HG03457 (cell line): ENCODE data around the gene TNFRSF25.
"Not testable (repeated sequence)": the region's sequence is repeated elsewhere in the genome, so short reads cannot be mapped to it uniquely, and the experiment has no call there.

ENCODE experiments used
- ATAC-seq: cut with Tn5 transposase; IDR thresholded peaks from one replicate; pipeline ENCODE4 v1.9.1; 2021; ENCODE audit warnings: moderate number of reproducible peaks; ENCODE audit not compliant: unreplicated experiment

Gene TNFRSF25

DNA sequence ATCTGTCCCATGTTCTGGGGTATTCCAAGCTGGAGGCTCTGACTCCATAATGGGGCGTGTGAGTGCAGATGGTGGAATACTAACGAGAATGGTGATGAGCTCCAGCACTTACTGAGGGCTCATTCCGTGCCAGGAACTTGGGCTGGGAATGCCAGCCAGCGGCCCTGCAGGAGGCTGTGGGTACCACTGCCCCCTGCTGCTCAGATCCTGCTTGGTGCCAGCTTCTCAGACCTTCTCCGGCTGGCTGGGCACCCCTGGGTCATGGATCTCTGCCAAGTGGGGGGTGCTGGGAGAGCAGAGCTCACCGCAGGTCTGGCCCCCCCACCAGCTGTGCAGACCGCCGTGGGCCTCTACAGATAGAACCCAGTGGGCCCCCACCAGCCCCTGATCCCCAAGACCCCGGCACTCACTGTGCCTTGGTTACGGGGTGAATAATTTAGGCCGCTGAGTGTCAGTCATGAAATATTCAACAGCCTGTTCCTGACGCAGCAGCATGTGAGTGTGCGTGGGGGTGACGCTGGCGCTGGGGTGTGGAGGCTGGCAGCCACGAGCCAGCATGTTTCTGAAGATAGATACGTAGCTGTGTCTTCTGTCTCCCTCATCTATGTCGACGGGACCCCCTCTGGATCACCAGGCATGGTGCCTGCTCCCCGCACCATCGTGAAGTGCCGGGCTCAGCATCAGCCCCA is 28.8 kb downstream of the TNFRSF25 start:
- ATAC-seq = not testable (repeated sequence)

DNA sequence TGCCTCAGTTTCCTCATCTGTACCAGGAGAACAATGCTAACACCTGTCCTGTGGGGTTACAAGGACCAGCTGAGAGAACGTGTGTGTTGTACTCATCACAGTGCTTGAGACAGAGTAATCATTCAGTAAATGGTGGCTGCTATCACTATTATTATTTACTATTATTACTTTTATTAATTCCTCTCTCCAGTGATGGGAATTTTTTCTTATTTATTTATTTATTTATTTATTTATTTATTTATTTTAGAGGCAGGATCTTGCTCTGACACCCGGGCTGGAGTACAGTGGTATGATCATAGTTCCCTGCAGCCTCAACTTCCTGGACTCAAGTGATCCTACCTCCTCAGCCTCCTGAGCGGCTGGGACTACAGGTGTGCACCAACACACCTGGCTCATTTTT is 29.7 kb downstream of the TNFRSF25 start:
- not testable (repeated sequence) for ATAC-seq

DNA sequence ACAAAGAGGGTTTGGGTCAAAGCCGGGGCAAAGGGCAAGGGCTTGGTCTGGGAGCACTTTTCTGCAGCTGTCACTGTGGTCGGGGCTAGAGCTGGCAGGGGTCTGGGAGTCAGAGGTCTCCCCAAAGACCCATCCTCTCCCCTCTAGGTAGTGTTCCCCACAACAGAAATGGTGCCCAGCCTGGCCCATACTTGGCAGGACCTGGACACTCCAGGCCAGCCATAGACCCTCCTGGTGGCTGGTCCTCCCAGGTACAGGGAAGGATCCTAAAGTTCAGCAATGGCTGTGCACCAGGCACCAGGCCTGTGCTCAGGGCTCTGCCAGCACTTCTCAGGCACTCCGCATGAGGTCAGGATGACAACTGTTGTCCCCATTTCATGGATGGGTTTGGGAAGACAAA is 30.4 kb downstream of the TNFRSF25 start:
- no peak for ATAC-seq

DNA sequence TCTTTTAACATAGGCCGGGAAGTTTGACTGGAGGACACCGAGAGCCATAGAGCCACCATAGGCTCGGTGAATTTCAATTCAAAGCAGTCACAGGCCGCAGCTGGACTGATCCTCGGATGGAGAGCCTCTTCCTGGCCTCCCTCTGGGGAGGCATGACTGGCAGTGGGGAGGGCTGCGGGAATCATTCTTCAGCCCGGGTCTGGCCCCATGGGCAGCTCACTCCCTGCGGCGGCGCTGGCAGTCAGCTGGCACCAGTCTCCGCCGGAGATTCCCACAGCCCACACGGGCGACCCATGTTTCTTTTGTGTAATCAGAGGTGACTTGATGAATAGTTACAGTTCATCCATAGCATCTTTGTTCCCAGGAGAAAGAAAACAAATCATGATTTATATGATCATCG is 30.8 kb downstream of the TNFRSF25 start:
- no peak for ATAC-seq

DNA sequence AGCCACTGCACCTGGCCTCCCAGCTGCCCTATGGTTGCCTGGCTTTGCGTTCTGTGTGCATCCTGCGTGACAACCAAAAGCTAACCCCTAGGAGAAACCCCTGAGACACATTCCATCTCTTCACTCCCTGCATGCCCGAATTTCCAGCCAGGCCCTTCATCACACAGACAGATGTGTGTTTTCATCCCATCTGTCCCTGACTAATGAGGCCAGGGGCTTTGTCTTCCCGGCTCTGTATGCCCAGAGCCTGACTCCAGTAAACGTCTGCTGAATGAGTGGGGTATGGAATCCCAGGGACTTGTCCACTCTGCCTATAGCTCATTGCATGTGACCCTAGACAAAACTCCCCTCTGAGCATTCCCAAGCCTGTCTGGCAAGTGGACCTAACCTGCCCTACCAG is 31.8 kb downstream of the TNFRSF25 start:
- no peak for ATAC-seq

DNA sequence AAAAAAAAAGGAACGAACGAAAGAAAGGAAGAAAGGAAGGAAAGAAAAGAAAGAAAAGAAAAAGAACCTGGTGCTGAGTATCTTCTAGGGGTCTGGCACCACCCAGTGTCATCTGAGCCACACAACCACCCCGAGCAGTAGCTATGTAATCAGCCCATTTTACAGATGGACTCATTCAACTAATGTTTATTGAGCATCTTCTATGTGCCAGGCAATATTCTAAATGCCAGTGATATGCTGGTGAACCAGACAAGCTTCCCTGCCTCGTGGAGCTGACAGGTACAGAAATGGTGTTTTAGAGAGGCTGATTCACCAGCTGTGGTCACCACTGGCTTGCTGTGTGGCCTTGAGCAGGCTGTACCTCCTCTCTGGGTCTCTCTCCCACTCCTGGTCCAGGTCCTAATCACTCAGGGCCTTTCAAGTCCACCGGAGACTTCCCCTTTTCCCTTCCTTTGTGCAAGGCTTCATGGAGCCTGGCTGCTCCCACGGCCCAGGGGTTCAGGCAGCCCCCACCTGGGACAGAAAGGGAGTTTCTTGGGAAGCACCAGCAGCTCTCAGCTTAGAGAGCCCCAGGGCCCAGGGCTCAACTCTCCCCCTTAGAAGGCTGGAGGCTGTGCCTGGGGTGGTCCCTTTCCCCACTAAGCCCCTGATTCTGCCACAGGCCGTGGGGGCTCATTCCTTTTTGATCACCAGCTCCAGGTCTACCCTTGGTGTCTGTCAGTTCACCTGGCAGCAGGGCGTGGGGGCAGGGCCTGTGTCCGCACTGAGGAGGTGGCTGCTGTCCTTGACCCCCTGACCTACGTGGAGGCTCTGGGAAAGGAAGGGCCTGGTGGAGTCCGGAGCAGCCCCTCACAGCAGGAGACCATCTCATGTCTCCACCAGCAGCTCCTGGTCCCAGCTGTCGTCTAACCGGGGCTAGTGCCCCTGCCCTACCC is 34.1 kb downstream of the TNFRSF25 start:
- ATAC-seq = not testable (repeated sequence)

DNA sequence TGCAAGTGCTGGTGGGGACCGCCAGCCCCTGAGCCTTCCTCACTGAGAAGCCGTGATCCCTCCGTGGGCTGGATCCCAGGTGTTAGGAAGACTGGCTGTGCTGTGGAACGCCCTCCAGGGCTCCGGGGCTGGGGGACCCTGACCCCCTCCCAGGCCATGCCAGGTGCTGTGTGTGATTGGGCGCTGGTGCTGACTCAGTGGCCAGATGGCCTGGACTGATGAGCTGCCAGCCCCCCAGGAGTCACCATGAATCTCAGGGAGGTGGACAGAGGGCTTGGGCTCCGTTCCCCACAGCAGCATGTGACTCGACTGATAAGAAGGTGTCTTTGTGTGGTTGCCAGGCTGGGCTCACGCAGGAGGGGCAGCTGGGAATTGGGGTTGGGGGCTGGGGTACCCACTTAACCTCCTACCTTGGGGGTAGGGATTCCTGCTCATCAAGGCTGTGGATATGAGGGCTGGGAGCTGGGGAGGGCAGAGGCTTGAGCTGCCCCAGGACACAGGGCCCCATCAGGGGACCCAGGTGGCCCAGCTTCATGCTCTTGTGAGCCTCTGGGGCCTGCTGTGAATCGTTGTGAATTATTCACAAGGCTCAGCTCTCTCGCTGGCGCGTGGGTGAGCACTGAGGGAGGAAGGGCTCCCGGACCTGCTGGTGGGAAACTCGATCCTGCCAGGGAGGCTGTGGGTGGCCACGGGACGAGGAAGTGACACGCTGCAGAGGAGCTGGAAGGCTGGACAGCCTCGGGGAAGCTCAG is 36.1 kb downstream of the TNFRSF25 start:
- not testable (repeated sequence) for ATAC-seq

DNA sequence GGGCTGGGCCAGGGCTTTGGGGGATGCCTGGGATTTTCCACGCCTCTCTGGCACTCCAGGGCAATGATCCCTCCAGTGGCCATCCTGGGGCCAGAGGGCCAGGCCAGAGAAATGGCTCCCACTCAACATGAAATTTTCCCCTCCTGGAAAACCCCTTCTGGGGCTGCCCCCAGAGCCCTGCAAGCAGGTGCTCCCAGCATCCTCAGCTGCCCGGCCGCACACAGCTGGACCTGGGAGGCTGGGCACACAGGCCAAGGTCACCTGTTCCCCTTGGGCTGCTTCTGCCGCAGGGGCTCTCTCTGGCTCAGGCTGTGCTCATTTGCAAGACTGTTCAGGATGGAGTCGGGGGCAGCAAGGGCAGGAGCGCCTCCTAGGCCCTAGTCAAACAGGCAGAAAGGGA is 37.5 kb downstream of the TNFRSF25 start:
- not testable (repeated sequence) for ATAC-seq

DNA sequence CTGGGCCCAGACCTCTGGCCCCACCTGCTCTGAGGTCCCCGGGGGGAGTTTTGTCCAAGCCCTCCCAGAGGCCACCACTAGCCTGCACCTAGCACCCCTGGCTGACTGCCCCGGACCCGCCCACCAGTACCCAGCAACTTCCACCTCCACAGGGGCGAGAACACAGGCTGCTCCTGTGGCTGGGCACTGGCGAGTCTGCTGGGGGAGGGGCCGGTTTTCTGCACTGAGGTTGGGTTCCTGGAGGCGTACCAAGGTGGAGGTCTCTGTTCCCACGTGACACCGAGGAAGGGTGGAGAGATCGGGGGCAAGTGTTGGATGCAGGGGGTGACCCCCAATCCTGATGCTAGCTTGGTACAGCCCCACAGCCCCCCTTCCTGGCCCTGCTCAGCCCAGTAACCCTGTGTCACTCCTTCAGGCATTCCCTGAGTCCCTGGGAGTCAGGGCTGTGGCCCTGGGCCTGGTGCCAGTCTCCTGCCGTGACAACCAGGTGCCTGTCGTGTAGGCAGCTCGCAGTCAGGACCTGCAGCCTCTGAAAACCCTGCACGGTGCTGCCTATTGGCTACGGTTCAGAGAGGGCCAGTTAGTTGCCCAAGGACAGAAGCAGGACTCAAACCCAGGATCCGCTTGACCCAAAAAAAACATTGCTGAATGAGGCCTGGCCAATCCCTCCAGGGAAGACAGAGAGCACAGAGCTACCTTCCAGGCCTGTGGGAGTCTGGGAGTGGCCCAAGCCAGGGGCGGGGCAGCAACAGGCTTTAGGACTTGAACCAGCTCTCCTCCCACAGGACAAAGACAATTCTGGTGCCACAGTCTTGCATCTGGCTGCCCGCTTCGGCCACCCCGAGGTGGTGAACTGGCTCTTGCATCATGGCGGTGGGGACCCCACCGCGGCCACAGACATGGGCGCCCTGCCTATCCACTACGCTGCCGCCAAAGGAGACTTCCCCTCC is 38.3 kb downstream of the TNFRSF25 start:
- ATAC-seq = no peak

DNA sequence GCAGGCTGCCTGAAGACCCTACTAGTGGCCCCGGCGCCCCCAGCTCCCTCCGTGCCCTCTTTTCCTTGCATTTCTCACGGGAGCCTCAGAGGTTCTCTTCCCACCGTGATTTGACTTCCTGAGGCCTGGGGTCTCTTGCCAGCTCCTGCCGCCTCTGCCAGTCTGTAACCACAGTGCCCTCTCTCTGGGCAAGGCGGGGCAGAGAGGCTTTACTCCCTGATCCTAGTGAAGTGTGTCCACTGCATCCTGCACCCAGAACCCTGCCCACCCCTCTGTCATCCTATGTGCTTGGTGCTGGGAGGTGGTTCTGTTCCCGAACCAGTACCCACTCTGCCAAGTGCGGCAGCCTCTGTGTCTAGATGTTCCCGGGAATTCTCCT is 39.0 kb downstream of the TNFRSF25 start:
- no peak for ATAC-seq

DNA sequence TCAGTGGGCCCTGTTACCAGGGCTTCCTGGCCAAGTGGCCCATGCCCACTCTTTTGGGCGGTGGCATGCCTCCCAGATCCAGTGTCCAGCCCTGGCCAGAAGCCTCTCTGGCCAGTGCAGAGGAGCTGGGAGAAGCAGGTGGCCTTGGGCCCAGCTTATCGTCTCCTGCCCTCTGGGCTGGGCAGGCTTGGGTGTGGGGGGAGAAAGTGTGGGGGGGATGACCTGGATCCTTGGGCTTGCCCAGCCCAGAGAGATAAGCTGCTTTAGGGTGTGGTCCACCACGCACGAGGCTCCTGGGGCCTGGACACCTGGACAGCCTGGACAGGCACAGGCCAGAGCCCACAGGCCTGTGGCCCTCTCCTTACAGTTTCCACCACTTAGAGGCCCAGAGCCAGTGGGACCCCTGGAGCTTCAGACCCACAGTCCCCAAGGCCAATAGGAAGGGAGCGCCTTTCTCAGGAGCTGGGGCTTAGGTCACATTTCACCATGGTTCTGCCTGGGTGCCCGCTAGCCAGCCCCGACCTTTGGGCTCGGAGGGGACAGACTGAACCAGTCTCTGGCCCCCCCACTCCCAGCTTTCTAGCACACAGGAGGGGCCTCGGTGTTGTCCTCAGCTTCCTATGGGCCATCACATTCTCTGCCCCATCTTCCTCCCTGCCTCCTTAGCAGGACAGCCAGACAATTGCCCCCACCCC is 39.5 kb downstream of the TNFRSF25 start:
- no peak for ATAC-seq

DNA sequence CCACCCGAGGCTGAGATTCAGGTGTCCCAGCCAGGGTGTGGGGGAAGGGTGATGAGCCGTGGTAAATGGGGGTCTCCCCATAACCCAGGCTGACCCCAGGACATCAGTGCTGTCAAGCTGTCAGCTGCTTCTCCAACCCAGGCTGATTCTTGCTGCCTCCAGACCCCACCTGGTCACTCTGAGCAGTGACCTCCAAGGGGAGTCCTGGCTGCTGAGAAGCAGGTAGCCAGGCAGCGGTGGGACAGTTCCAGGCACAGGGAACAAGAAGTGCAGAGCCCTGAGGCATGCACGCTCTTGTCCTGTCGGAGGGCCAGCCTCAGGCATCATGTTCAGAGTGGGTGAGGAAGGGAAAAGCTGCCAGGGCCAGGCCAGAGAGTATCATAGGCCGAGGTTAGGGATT is 40.3 kb downstream of the TNFRSF25 start:
- ATAC-seq = no peak

DNA sequence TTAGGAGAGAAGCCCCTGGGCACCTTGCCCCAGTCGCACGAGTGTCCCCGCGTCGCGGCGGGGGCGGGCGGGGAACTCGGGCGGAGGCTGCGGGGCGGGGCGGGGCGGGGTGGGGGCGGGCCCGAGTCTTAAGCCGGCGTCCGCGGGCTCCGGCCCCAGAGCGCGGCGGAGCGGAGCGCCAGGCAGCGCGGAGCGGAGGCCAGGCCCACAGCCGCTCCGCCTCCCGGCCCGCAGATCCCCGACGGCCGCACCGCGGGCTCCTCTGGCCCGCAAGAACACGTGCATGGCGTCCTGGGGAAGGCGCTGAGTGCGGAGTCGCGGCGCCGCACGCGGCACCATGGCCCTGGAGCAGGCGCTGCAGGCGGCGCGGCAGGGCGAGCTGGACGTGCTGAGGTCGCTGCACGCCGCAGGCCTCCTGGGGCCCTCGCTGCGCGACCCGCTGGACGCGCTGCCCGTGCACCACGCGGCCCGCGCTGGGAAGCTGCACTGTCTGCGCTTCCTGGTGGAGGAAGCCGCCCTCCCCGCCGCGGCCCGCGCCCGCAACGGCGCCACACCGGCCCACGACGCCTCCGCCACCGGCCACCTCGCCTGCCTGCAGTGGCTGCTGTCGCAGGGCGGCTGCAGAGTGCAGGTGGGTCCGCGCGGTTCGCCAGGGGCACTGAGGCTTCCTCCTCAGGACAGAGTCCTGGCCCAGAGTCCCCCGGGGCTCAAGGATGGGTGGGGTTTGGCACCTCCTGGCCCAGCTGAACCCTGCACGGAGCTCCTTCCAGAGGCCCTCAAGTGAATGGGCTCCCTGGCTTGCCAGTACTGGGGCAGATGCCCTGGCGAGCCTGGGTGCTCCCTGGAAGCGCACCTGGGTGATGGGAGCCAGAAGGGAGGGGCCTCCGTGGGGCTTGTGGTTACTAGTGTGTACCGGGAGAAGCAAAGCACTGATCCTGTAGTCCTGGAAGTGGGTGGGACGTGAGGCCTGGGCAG is 41.1 kb downstream of the TNFRSF25 start, which contains the start of gene ESPN:
Gene ESPN, plus strand, starts transcription at position 158 of the 975 bp plus-strand sequence. Its CDS starts 180 bp downstream, at position 338.
- ATAC-seq = no peak

DNA sequence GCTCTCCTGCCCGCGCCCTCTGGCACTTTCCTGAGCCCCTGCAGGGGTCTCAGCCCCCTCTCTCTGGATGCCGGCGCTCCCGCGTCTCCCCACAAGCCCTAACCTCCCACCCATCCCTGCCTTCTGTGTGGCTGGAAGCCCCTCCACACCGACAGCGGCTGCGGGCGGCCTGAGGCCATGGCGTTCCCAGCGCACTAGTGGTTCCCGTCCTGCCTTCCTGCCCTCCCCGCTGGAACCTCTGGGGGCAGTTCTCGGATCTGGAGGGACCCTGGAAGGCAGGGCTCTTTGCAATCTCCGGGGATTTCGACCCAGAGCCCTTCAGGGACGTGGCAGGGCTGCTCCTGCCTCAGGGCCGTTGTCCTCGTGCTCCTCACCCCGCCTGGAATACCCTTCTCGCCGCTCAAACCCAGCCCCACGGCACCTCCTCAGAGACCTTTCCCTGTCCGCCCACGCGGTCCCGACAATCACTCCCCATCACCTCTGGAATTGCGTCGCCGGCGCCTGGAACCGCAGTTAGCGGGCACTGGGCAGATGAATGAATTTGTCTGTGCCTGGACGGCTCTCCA is 41.9 kb downstream of the TNFRSF25 start:
- ATAC-seq = no peak

DNA sequence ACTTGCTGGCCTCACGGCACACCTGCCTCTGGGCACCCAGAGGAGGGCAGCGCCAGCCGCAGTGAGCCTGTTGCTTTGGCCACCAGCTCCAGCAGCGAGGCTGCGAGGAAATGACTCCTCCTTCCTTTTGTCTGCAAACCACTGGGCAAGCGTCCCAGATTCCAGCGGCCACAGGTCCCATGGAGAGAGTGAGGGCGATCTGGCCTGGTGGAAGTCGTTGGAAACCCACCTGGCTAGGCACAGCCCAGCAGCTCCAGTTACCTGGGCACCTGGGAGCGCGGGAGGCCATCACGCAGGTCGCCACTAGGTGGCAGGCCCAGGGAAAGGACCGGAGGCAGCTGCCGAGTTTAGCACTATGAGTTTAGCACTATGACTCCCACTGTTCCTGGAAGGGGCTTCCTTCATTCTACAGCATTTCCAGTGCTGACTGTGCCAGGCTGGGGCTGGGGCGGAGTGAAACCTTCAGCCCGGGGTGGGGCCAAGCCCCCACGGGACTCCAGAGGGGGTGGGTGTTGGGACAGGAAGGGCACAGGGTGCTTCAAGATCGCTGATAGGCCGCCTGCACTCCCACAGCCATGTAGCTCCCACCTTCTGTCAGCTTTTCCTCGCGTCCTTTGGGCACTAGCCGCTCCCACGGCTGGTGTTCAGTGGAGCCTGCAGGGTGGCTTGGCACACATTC is 42.5 kb downstream of the TNFRSF25 start:
- no peak for ATAC-seq

DNA sequence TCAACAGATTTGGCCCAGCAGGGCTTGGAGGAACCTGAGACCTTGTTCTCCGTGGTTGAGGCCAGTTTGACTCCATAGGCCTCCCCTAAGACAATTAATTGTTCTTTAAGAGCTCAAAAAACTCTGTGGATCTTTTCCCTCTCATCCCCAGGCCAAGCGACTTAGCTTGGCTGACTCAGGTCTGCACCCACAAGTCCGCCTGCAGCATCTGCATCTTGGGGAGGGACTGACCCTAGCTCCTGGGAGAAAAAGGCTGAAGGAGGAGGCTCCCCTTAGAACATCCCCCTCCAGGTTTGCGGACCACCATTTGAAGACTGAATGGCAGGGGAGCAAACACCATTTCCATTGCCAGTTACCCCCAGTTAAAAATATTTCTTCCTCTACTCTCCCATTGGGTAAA is 44.7 kb downstream of the TNFRSF25 start:
- ATAC-seq = no peak

DNA sequence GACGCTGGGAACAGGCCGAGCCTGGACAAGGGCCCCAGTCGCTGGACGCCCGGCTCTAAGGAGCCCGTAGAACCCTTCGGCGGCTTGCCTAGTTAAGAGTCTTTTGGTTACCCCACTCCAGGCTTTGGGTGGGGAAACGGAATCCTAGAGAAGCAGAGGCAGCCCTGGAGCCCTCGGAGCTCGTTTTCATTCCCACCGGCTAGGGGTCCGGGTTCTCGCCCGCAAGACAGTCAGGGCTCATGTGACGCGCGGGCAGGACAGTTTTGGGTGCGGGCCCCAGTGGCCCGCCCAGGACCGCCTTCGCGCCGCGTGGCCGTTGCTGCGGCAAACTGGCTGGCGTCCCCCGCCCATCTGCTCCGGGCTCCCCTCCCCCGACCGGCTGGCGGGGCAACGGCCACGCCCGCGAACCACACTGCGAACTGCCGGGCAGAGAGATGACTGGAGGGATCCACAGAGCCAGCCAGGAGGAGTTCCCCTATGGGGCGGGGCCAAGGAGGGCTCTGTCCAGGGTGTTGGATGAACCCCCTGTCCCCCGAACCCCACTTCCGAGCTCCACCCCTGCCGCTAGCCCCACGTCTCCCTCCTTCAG is 45.4 kb downstream of the TNFRSF25 start:
- ATAC-seq = no peak
